SU-DHL-6 (cell line): ENCODE data around the gene CNPY3.

Experiments used
- H2AFZ ChIP-seq: fragments of 200-600 bp; sonication (generic); 2 replicates; pipeline ENCODE4 v1.6.1; 2014; ENCODE audit warnings: low read depth, mild to moderate bottlenecking, moderate library complexity, mixed read lengths, antibody characterized with exemption, low read length; ENCODE audit not compliant: severe bottlenecking
- H3F3A ChIP-seq: fragments of 200-600 bp; shearing (Covaris generic); 2 replicates; pipeline ENCODE4 v1.6.0; 2016; ENCODE audit warnings: antibody characterized with exemption, mild to moderate bottlenecking; ENCODE audit not compliant: insufficient read depth
- H3K27ac ChIP-seq: fragments of 200-600 bp; sonication (generic); 2 replicates; pipeline ENCODE4 v1.5.1; 2016; ENCODE audit warnings: low read depth, mild to moderate bottlenecking, low read length, moderate library complexity, mixed read lengths
- H3K27me3 ChIP-seq: fragments of 200-600 bp; sonication (generic), shearing (Covaris generic); 2 replicates; pipeline ENCODE4 v1.6.0; 2014; ENCODE audit warnings: mild to moderate bottlenecking, low read length
- H3K36me3 ChIP-seq: fragments of 200-600 bp; sonication (generic); 2 replicates; pipeline ENCODE4 v1.6.1; 2014; ENCODE audit warnings: mild to moderate bottlenecking, low read length, mixed read lengths
- H3K4me2 ChIP-seq: fragments of 300-600, 200-600 bp; shearing (Covaris generic), sonication (generic); 2 replicates; pipeline ENCODE4 v1.6.0; 2014; ENCODE audit warnings: low read length, low read depth, mild to moderate bottlenecking; ENCODE audit not compliant: poor library complexity, severe bottlenecking
- H3K4me3 ChIP-seq: fragments of 200-600 bp; sonication (generic); 2 replicates; pipeline ENCODE4 v1.5.1; 2014; ENCODE audit warnings: antibody characterized with exemption, low read length, mild to moderate bottlenecking, mixed read lengths; ENCODE audit not compliant: insufficient read depth, poor library complexity, severe bottlenecking
- H3K79me2 ChIP-seq: fragments of 200-600 bp; sonication (generic); 2 replicates; pipeline ENCODE4 v1.6.1; 2014; ENCODE audit warnings: mild to moderate bottlenecking, low read length, moderate library complexity; ENCODE audit not compliant: insufficient read depth
- H3K9ac ChIP-seq: fragments of 200-600 bp; sonication (generic); 2 replicates; pipeline ENCODE4 v1.7.0; 2014; ENCODE audit warnings: mild to moderate bottlenecking, low read length
- H3K9me2 ChIP-seq: fragments of 200-600 bp; sonication (generic); replicated peaks from 2 replicates; pipeline ENCODE4 v1.6.1; 2014; ENCODE audit warnings: low read length; ENCODE audit not compliant: insufficient read depth
- H3K9me3 ChIP-seq: fragments of 200-600 bp; sonication (generic); 2 replicates; pipeline ENCODE4 v1.6.1; 2014; ENCODE audit warnings: low read length, mixed read lengths; ENCODE audit not compliant: insufficient read depth
- H4K20me1 ChIP-seq: fragments of 200-600 bp; sonication (generic); 2 replicates; pipeline ENCODE4 v1.6.1; 2014; ENCODE audit warnings: low read depth, mild to moderate bottlenecking, antibody characterized with exemption, low read length, moderate library complexity, mixed read lengths
- EZH2phosphoT487 ChIP-seq: fragments of 200-600 bp; sonication (generic), shearing (Covaris generic); conservative IDR thresholded peaks from 2 replicates; pipeline ENCODE4 v1.6.1; 2018; ENCODE audit warnings: mild to moderate bottlenecking, antibody characterized with exemption, low read length, moderate library complexity, mixed read lengths
- TF ChIP-seq, protein P1 (sequence below): fragments of 200-600 bp; sonication (generic); IDR thresholded peaks from one replicate; pipeline ENCODE4 v1.5.1; 2017; ENCODE audit warnings: antibody characterized with exemption, mild to moderate bottlenecking, low read length, moderate library complexity; ENCODE audit not compliant: insufficient read depth, poor library complexity, severe bottlenecking

Gene CNPY3

DNA sequence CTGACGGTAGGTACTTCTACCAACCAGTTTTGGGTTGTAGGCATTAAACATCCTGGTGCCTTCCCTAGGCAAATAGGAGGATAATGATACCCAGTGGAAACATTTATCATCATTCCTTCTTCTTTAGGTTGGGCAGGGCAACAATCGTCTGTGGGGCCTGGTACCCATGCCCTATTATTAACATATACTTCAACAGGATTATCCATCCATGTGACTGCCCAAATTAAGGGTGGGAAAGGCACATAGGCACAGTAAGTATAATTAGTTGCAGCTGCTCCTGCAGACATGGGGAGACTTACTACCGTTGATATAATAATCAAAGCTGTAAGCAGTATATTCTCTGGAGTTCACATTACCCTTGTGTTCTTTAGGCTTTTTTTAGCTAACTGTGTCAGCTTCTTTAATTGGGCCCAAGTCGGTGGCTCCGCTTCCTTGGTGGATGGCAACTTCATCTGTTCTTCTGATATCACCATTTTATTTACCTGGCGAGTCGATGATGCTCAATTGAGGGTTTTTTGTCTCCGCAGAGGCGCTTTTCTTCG is 33.0 kb upstream of the CNPY3 start:
- H4K20me1 ChIP-seq: no peaks in the 10 kb centered on the region
- no peaks in the 10 kb centered on the region for H3K9me2 ChIP-seq
- no peaks in the 10 kb centered on the region for H3K27me3 ChIP-seq
- H3K4me3 ChIP-seq: no peak overlapping the region
- TF ChIP-seq, protein P1, sequence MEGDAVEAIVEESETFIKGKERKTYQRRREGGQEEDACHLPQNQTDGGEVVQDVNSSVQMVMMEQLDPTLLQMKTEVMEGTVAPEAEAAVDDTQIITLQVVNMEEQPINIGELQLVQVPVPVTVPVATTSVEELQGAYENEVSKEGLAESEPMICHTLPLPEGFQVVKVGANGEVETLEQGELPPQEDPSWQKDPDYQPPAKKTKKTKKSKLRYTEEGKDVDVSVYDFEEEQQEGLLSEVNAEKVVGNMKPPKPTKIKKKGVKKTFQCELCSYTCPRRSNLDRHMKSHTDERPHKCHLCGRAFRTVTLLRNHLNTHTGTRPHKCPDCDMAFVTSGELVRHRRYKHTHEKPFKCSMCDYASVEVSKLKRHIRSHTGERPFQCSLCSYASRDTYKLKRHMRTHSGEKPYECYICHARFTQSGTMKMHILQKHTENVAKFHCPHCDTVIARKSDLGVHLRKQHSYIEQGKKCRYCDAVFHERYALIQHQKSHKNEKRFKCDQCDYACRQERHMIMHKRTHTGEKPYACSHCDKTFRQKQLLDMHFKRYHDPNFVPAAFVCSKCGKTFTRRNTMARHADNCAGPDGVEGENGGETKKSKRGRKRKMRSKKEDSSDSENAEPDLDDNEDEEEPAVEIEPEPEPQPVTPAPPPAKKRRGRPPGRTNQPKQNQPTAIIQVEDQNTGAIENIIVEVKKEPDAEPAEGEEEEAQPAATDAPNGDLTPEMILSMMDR: no peak
- H3K4me2 ChIP-seq: no peak overlapping the region
- H3K79me2 ChIP-seq: no peaks in the 10 kb centered on the region
- no peaks in the 10 kb centered on the region for H3K9me3 ChIP-seq
- no peak overlapping the region for H3K27ac ChIP-seq
- no peaks in the 10 kb centered on the region for H3K36me3 ChIP-seq
- peaks cover 26% of the 10 kb centered on the region for H3F3A ChIP-seq
- H2AFZ ChIP-seq: no peak overlapping the region
- no peak overlapping the region for H3K9ac ChIP-seq

DNA sequence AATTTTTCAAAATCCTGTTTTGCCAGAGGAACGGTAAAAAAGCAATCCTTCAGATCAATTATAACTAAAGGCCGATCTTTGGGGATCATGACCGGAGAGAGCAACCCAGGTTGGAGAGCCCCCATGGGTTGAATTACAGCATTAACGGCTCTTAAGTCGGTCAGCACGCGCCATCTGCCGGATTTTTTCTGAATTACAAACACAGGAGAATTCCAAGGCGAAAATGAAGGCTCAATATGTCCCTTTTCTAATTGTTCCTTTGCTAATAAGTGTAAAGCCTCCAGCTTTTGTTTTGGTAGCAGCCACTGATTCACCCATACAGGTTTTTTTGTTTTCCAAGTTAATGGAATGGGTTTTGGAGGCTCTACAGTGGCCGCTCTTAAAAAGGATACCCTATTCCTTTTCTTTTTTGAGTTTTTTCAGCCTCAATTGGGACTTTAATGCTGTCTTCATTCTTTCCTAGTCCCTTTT is 30.4 kb upstream of the CNPY3 start:
- H3K27me3 ChIP-seq: no peaks in the 10 kb centered on the region
- H3K79me2 ChIP-seq: no peaks in the 10 kb centered on the region
- H3F3A ChIP-seq: peaks cover 9% of the 10 kb centered on the region
- H3K9ac ChIP-seq: no peak overlapping the region
- no peaks in the 10 kb centered on the region for H3K9me2 ChIP-seq
- H2AFZ ChIP-seq: peak overlapping the region; percentile 20
- H3K4me2 ChIP-seq: peak overlapping the region; percentile 12
- no peak overlapping the region for H3K4me3 ChIP-seq
- H3K9me3 ChIP-seq: no peaks in the 10 kb centered on the region
- H4K20me1 ChIP-seq: no peaks in the 10 kb centered on the region
- no peaks in the 10 kb centered on the region for H3K36me3 ChIP-seq
- TF ChIP-seq EZH2phosphoT487: no peak
- TF ChIP-seq, protein P1: peak; percentile 76
- no peak overlapping the region for H3K27ac ChIP-seq

GRCh38 chr6:42899871-42900270 is 29.4 kb upstream of the CNPY3 start:
- Histone ChIP-seq H3K36me3 (no peaks in the 10 kb centered on the region), H3K9me2 (no peaks in the 10 kb centered on the region), H3K27ac (no peak overlapping the region), H3F3A (peaks cover 4% of the 10 kb centered on the region), H2AFZ (no peak overlapping the region), H3K4me2 (no peak overlapping the region), H3K4me3 (no peak overlapping the region), H3K27me3 (no peaks in the 10 kb centered on the region), H3K9me3 (no peaks in the 10 kb centered on the region), H3K9ac (no peak overlapping the region), H3K79me2 (no peaks in the 10 kb centered on the region), H4K20me1 (no peaks in the 10 kb centered on the region)
- TF ChIP-seq, protein P1: no peak
- no peak for TF ChIP-seq EZH2phosphoT487
